Dedifferentiated amniotic fluid mesenchymal stem cell (primary cell): ENCODE results near the gene NUDCD2.

Experiments used
- DNase-seq: peaks from one replicate; pipeline ENCODE4 v3.0.0-alpha.2; 2016; ENCODE audit errors: extremely low spot score

NUDCD2 gene

GRCh38 chr5:163459819-163460561 lies at the start of gene NUDCD2:
TSS of gene NUDCD2 (minus strand) at chr5:163460102. CDS start at chr5:163460050, 52 bp downstream.
- peak; percentile 99 for DNase-seq

GRCh38 chr5:163509291-163509951 lies 49.5 kb upstream of the NUDCD2 start:
- DNase-seq = peak; percentile 83

- DNase-seq = no peak
Observed at GRCh38 chr5:163508753-163509152, 48.9 kb upstream of the NUDCD2 start.

GRCh38 chr5:163506726-163507125 lies 46.8 kb upstream of the NUDCD2 start:
- DNase-seq = peak; percentile 39

GRCh38 chr5:163506095-163506457 lies 46.2 kb upstream of the NUDCD2 start:
- DNase-seq = no peak

GRCh38 chr5:163505368-163506094 lies 45.6 kb upstream of the NUDCD2 start, which contains the start of gene MAT2B:
TSS of gene MAT2B (plus strand) at chr5:163505619. CDS start at chr5:163505687, 68 bp downstream.
- DNase-seq = peak; percentile 93

- no peak for DNase-seq
Observed at GRCh38 chr5:163505049-163505367, 45.1 kb upstream of the NUDCD2 start.

GRCh38 chr5:163504079-163504931 lies 44.4 kb upstream of the NUDCD2 start:
- peak; percentile 28 for DNase-seq

- peak; percentile 84 for DNase-seq
Observed at GRCh38 chr5:163503106-163504078, 43.5 kb upstream of the NUDCD2 start.

GRCh38 chr5:163502521-163502920 lies 42.6 kb upstream of the NUDCD2 start:
- no peak for DNase-seq

- DNase-seq = no peak
Observed at GRCh38 chr5:163498886-163499285, 39.0 kb upstream of the NUDCD2 start.

- no peak for DNase-seq
Observed at GRCh38 chr5:163497315-163497714, 37.4 kb upstream of the NUDCD2 start.

GRCh38 chr5:163496286-163496685 lies 36.4 kb upstream of the NUDCD2 start:
- DNase-seq = no peak

GRCh38 chr5:163489745-163490075 lies 29.8 kb upstream of the NUDCD2 start:
- DNase-seq = no peak

- no peak for DNase-seq
Observed at GRCh38 chr5:163489055-163489744, 29.3 kb upstream of the NUDCD2 start.

GRCh38 chr5:163478982-163479271 lies 19.0 kb upstream of the NUDCD2 start:
- no peak for DNase-seq

GRCh38 chr5:163478126-163478981 lies 18.5 kb upstream of the NUDCD2 start:
- no peak for DNase-seq

- DNase-seq = no peak
Observed at GRCh38 chr5:163475411-163475810, 15.5 kb upstream of the NUDCD2 start.

- no peak for DNase-seq
Observed at GRCh38 chr5:163473635-163474243, 13.8 kb upstream of the NUDCD2 start.
